NOMO-1 treated with dmso at 0.1 percent for 144 hours (cell line): ENCODE measurements around the gene SPEM2.

Experiments used
- DNase-seq: peaks from one replicate; lab custom pipeline; 2025; ENCODE audit not compliant: unreplicated experiment; lab: John Stamatoyannopoulos, UW

SPEM2 gene

GRCh38 chr17:7440113-7440833 lies 14.9 kb downstream of the SPEM2 start:
- no peak for DNase-seq

- no peak for DNase-seq
These were observed 15.4 kb downstream of the SPEM2 start for GRCh38 chr17:7440834-7441195.

- DNase-seq, result no peak
These were observed 15.8 kb downstream of the SPEM2 start for GRCh38 chr17:7441266-7441665.

GRCh38 chr17:7442142-7442541 lies 16.7 kb downstream of the SPEM2 start:
- DNase-seq, result no peak

GRCh38 chr17:7443499-7444485 lies 18.4 kb downstream of the SPEM2 start:
- no peak for DNase-seq

GRCh38 chr17:7444682-7445618 lies 19.5 kb downstream of the SPEM2 start, which contains the start of gene CHRNB1:
TSS of gene CHRNB1 (plus strand) at chr17:7445061. CDS start at chr17:7445128, 67 bp downstream.
- DNase-seq, result no peak

- no peak for DNase-seq
These were observed 20.2 kb downstream of the SPEM2 start for GRCh38 chr17:7445619-7445968.

GRCh38 chr17:7448461-7448860 lies 23.0 kb downstream of the SPEM2 start:
- no peak for DNase-seq

- no peak for DNase-seq
These were observed 34.6 kb downstream of the SPEM2 start for GRCh38 chr17:7459961-7460545.

- DNase-seq, result no peak
These were observed 35.6 kb downstream of the SPEM2 start for GRCh38 chr17:7460850-7461660.

- no peak for DNase-seq
These were observed 37.3 kb downstream of the SPEM2 start for GRCh38 chr17:7462474-7463371.

GRCh38 chr17:7463372-7463846 lies 38.0 kb downstream of the SPEM2 start:
- DNase-seq, result no peak

GRCh38 chr17:7464081-7464480 lies 38.7 kb downstream of the SPEM2 start:
- no peak for DNase-seq

GRCh38 chr17:7465597-7466275 lies 40.3 kb downstream of the SPEM2 start:
- no peak for DNase-seq

- DNase-seq, result no peak
These were observed 40.9 kb downstream of the SPEM2 start for GRCh38 chr17:7466318-7466638.

- DNase-seq, result no peak
These were observed 41.4 kb downstream of the SPEM2 start for GRCh38 chr17:7466639-7467341.

- no peak for DNase-seq
These were observed 42.1 kb downstream of the SPEM2 start for GRCh38 chr17:7467498-7467897.

GRCh38 chr17:7468290-7468689 lies 42.9 kb downstream of the SPEM2 start:
- DNase-seq, result no peak
